Duodenal mucosa (tissue), 2 donors: ENCODE data around the gene GPR152.
A peak's percentile ranks its signal among the peaks of the same experiment; 100 is the strongest.

ENCODE experiments used
- H3K27ac ChIP-seq: one replicate; pipeline ENCODE4 v1.7.0; 2013; ENCODE audit warnings: low read depth, low read length
- H3K27me3 ChIP-seq, 2 donors: one replicate each; pipeline ENCODE4 v1.7.0; 2013; ENCODE audit warnings: low read length in 2 of 2, control low read depth in 1 of 2; ENCODE audit not compliant: insufficient read depth in 2 of 2, control insufficient read depth in 1 of 2
- H3K36me3 ChIP-seq, 2 donors: one replicate each; pipeline ENCODE4 v1.7.0; 2013; ENCODE audit warnings: low read length in 2 of 2, control low read depth in 1 of 2; ENCODE audit not compliant: insufficient read depth in 2 of 2, control insufficient read depth in 1 of 2
- H3K4me1 ChIP-seq, 2 donors: one replicate each; pipeline ENCODE4 v1.7.0; 2013; ENCODE audit warnings: low read length in 2 of 2, control low read depth in 1 of 2; ENCODE audit not compliant: insufficient read depth in 2 of 2, control insufficient read depth in 1 of 2
- H3K4me3 ChIP-seq, 2 donors: one replicate each; pipeline ENCODE4 v1.7.0; 2013; ENCODE audit warnings: low read length in 2 of 2, low read depth in 1 of 2
- H3K9ac ChIP-seq, 2 donors: one replicate each; pipeline ENCODE4 v1.7.0; 2013; ENCODE audit warnings: low read length in 2 of 2, low read depth in 1 of 2
- H3K9me3 ChIP-seq, 2 donors: one replicate each; pipeline ENCODE4 v1.7.0; 2013; ENCODE audit warnings: low read length in 2 of 2, control low read depth in 1 of 2; ENCODE audit not compliant: control insufficient read depth in 1 of 2

The GPR152 gene

DNA sequence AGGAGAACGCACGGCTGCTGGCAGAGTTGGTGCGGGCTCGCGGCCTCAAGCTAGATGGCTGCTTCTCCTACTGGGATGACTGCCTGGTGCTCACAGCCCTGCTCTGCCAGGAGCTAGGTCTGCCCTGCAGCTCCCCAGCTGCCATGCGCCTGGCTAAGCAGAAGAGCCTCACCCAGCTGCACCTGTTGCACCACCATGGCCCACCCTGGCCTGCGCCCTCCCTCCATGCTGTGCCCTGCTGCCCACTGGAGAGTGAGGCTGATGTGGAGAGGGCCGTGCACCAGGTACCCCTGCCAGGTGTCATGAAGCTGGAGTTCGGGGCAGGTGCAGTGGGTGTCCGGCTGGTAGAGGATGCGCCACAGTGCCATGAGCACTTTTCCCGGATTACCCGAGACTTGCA lies 29.1 kb downstream of the GPR152 start:
- Histone ChIP-seq H3K36me3 (no peaks in the 10 kb centered on the region), H3K4me1 (peaks cover 5 to 26% of the 10 kb centered on the region in 2 donors), H3K27ac (no peak overlapping the region)

DNA sequence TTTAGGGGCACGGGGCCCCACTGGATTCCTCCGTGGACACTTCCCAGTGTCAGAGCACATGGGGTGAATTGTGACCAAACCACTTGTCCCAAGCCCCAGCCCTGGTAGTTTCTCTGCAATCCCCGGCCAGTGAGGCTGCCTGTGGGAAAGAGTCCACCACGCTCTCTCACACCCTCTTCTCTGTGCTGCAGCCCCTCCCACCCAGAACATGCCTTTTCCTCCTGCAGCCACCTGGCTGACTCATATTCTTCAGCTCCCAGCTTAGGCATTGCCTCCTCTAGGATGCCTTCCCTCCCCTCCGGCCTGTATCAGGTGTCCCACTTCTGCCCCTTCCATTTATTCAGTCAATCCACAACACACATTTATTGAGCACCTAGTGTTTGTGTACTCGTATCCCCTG lies 29.6 kb downstream of the GPR152 start:
- no peak overlapping the region for H3K9ac ChIP-seq
- no peak overlapping the region for H3K27ac ChIP-seq
- H3K4me3 ChIP-seq: no peak overlapping the region
- no peaks in the 10 kb centered on the region for H3K36me3 ChIP-seq
- H3K9me3 ChIP-seq: no peaks in the 10 kb centered on the region
- no peaks in the 10 kb centered on the region for H3K27me3 ChIP-seq
- H3K4me1 ChIP-seq: peaks cover 5 to 26% of the 10 kb centered on the region in 2 donors

More for the DNA sequence above, 29.1 kb downstream of the GPR152 start:
- H3K9ac ChIP-seq: no peak overlapping the region
- no peaks in the 10 kb centered on the region for H3K9me3 ChIP-seq
- no peaks in the 10 kb centered on the region for H3K27me3 ChIP-seq
- H3K4me3 ChIP-seq: no peak overlapping the region

DNA sequence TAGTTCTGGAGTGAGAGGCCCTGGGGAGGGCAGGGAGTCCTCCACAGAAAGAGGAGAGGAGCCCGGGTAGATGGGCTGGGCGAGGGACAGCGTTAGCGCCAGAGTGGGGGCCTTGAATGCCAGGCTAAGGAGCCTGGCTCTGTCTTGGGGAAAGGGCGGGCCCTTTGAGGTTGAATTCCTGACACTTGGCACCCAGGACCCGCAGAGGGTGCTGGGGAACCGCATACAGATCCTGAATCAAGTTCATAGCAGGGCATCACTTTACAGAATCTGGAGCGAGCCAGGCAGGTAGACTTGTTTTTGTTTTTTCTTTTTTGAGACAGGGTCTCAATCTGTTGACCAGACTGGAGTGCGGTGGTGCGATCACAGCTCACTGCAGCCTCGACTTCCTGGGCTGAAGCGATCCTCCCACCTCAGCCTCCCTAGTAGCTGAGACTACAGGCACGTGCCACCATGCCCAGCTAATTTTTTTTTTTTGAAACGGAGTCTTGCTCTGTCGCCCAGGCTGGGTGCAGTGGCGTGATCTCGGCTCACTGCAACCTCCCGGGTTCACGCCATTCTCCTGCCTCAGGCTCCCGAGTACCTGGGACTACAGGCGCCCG lies 31.0 kb downstream of the GPR152 start:
- Histone ChIP-seq H3K27ac (no peak overlapping the region), H3K4me3 (peak overlapping the region; percentile 44 to 68), H3K27me3 (no peaks in the 10 kb centered on the region), H3K36me3 (no peaks in the 10 kb centered on the region), H3K9me3 (no peaks in the 10 kb centered on the region), H3K4me1 (peaks cover 9 to 20% of the 10 kb centered on the region in 2 donors), H3K9ac (no peak overlapping the region)

DNA sequence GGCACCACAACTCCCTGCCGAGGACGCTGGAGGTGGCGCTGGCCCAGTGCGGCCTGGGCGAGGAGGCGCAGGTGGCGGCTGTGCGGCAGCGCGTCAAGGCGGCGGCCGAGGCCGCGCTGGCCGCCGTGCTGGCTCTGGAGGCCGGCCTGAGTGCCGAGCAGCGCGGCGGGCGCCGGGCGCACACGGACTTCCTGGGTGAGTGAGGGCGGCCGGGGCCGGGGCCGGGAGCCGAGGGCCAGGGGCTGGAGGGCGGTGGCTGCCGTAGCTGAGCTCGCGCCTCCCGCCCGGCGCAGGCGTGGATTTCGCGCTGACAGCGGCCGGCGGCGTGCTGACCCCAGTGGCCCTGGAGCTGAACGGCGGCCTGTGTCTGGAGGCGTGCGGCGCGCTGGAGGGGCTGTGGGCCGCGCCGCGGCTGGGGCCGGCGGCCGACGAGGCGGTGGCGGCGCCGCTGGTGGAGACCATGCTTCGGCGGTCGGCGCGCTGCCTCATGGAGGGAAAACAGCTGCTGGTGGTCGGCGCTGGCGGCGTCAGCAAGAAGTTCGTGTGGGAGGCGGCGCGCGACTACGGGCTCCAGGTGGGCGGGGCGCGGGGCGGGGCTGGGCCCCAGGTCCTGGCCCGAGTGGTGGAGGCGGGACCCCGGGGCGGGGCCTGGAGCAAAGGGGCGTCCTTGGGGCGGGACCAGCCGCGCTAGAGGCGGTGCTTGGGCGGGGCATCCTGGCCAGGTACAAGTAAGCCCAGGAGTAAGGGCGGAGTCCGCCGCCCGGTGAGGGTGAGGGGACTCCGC lies 31.7 kb downstream of the GPR152 start:
- Histone ChIP-seq H3K9me3 (no peaks in the 10 kb centered on the region), H3K27ac (peak overlapping the region; percentile 93), H3K36me3 (no peaks in the 10 kb centered on the region), H3K4me1 (peaks cover 14 to 20% of the 10 kb centered on the region in 2 donors), H3K4me3 (peak overlapping the region; percentile 67 to 68), H3K9ac (peak overlapping the region; percentile 39 to 60), H3K27me3 (no peaks in the 10 kb centered on the region)

DNA sequence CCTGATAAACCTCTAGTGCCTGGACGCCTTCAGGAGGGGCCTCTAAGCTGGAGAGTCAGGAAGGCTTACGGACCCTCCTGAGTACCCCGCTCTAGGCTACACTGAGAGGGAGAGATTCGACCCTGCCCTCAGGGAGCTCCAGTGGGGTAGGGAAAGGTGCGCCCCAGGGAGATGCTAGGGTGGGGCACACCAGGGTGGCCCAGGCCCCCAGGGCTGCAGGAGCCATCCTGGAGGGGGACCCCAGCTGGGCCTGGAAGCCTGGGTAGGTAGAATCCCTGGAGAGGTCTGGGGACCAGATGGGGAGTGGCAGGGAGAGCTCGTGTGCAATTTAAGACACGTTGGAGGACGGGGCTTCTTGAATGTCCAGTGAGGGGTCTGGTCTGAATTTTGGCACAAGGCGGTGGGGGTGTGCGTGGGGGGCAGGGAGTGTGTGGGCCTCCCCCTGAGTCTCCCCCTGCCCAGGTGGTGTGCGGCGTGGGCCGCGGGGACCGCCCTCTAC lies 32.3 kb downstream of the GPR152 start:
- Histone ChIP-seq H3K27me3 (no peaks in the 10 kb centered on the region), H3K4me1 (peaks cover 16 to 21% of the 10 kb centered on the region in 2 donors), H3K9me3 (no peaks in the 10 kb centered on the region), H3K9ac (peak overlapping the region; percentile 39 to 60), H3K36me3 (no peaks in the 10 kb centered on the region), H3K27ac (peak overlapping the region; percentile 93), H3K4me3 (peak overlapping the region; percentile 60 to 67)

DNA sequence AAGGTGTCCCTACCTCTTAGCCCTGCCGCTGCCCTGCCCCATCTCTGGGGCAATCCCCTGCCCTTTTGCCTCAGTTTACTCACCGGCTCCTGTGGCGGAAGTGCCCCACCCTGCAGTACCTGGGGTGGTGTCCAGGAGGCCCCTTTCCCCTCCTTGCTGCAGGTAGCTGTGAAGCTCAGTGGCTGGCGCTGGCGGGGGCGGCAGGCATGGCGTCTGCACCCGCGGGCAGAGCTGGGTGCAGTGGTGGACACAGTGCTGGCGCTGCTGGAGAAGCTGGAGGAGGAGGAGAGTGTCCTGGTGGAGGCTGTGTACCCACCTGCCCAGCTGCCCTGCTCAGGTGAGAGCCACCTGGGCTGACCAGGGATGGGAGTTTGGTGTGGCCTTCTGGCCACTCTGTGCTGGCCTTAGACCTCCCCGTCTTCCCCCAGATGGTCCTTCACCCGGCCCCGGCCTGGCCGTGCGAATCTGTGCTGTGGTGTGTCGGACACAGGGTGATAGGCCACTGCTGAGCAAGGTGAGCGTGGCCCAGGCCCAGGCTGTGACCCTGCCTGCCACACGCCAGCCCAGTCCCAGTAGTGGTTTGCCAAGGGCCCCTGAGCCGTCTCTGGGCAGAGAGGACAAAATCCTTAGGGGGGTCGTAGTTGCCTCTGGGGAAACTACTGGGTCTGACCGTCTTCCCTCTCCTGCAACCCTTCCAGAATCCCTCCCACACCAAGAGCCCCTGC lies 33.0 kb downstream of the GPR152 start:
- peaks cover 19 to 27% of the 10 kb centered on the region in 2 donors for H3K4me1 ChIP-seq
- H3K27ac ChIP-seq: no peak overlapping the region
- H3K9me3 ChIP-seq: no peaks in the 10 kb centered on the region
- H3K36me3 ChIP-seq: no peaks in the 10 kb centered on the region
- H3K27me3 ChIP-seq: no peaks in the 10 kb centered on the region
- H3K9ac ChIP-seq: no peak overlapping the region
- H3K4me3 ChIP-seq: no peak overlapping the region

DNA sequence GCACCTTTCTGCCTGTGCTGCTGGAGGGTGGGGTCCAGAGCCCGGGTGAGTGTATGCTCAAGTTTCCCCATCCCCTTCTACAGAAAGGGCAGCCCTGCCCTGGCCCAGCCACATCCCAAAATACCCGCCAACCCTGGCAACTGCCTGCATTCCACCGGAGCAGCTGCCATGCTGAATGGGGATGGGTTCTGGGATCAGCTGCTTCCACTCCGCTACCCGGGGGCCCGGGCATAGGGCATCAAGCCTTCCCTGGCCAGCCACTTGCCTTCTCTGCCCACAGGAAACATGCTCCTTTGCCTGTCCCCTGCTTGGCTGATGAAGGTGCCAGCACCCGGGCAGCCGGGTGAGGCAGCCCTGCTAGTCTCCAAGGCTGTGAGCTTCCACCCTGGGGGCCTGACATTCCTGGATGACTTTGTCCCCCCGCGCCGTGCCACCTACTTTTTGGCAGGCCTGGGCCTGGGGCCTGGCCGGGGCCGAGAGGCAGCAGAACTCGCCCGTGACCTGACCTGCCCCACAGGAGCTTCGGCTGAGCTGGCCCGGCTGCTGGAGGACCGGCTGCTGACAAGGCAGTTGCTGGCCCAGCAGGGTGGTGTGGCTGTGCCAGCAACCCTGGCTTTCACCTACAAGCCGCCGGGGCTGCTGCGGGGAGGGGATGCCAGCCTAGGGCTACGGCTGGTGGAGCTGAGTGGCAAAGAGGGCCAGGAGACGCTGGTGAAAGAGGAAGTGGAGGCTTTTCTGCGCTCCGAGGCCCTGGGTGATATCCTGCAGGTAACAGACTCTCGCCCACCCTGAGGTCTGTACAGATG lies 33.9 kb downstream of the GPR152 start:
- no peaks in the 10 kb centered on the region for H3K9me3 ChIP-seq
- H3K4me1 ChIP-seq: peaks cover 19 to 27% of the 10 kb centered on the region in 2 donors
- no peak overlapping the region for H3K27ac ChIP-seq
- H3K27me3 ChIP-seq: no peaks in the 10 kb centered on the region
- H3K9ac ChIP-seq: no peak overlapping the region
- H3K36me3 ChIP-seq: no peaks in the 10 kb centered on the region
- no peak overlapping the region for H3K4me3 ChIP-seq

DNA sequence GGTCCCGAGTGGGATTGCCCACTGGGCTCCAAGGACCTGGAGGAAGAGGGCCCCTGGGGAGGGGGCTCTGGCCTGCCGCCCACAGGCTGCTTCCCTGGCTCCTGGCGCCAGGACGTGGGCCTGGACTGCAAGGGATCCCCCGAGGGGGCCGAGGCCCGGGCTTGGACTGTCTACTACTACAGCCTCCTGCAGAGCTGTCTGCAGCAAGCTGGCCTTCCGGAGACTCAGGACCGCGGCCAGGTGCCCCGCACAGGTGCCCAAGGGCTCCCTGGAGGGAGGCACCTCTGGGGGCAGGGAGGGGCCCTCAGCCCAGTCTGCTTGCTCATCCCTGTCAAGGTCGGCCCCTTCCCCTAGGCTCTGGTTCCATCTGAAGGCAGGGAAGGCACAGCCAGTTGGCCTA lies 35.1 kb downstream of the GPR152 start:
- Histone ChIP-seq H3K4me3 (no peak overlapping the region), H3K4me1 (peaks cover 19 to 27% of the 10 kb centered on the region in 2 donors), H3K36me3 (no peaks in the 10 kb centered on the region), H3K27ac (no peak overlapping the region), H3K9ac (no peak overlapping the region), H3K27me3 (no peaks in the 10 kb centered on the region), H3K9me3 (no peaks in the 10 kb centered on the region)

DNA sequence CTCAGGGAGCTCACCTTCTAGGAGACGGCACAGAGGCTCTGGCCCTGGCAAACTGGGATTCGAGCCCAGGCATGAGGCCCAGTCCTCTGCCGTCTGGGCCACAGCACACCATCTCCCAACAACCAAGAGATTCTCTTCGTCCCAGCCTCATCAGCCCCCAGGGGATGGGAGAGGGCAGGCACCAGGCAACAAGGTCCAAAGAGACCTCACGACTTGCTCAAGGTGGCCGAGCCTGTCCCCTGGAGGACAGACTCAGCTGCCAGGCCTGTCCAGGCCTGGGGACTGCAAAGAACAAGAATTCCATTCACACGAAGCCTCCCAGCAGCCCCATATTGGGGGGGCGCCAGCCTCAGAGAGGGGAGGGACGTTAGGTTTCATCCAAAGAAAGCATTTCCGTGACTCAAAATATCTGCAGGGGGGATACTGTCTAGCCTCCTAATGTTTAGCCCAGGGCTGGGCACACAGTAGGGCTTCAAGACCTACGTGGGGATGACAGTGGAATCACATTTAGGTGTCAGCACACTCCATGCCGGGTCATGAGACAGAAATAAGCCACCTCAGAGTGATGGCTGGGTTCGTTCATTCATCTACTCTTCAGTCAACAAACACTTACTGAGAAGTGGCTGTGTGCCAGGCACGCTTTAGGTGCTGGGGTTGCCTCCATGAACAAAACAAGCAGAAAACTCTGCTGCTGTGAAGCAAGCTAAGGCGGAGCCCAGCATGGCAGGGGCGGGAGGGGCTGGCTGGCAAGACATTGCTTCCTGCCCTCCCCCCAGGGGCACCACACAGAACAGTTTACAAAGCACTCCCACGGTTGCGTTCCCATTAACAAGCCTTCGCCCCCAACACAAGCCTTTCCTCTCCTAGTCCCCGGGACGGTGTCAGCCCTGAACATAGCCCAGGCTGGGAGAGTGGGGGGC lies 35.9 kb downstream of the GPR152 start:
- Histone ChIP-seq H3K4me3 (no peak overlapping the region), H3K36me3 (no peaks in the 10 kb centered on the region), H3K4me1 (peaks cover 19 to 27% of the 10 kb centered on the region in 2 donors), H3K9ac (no peak overlapping the region), H3K27ac (no peak overlapping the region), H3K9me3 (no peaks in the 10 kb centered on the region), H3K27me3 (peaks cover 2 to 5% of the 10 kb centered on the region in 2 donors)
